CD1c-positive myeloid dendritic cell (primary cell): ENCODE measurements around the gene PRSS2.
"Not testable (repeated sequence)": the region's sequence is repeated elsewhere in the genome, so short reads cannot be mapped to it uniquely, and the experiment has no call there.

Experiments
- DNase-seq: peaks from one replicate; pipeline ENCODE4 v3.0.0-alpha.2; 2016; ENCODE audit errors: extremely low spot score

Gene PRSS2

DNA sequence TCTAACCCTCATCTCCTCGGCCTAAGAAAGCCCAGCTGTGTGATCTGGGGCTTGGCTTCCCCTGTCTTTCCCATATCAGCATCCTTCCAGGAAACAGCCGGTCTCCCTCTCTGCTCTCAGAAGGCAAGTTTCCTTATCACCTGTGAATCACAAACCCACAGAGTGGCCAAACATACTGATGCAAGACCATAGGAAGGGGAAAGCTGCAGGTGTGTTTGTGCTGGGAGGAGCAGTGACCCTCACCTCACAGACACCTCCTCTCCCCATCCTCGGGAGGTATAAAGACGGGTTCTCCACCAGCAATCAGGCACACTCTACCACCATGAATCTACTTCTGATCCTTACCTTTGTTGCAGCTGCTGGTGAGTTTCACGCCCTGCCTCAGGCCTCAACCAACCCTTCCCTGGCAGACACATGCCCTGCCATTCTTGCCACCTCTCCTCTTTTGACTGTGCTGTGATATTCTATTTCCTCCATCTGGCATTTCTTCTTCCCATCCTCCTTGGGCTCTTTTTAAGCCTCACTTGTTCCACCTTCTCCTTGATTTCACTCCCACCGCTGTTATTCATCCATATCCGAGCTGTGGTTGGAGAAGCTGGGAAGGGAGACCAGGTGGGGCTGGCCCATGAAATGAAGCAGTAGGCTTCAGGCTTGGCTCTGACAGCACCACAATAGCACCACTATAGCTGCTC is at the start of gene PRSS2:
Gene PRSS2, plus strand, starts transcription at position 310 of the 692 bp plus-strand sequence. Its CDS starts 13 bp downstream, at position 323.
- DNase-seq: no peak

DNA sequence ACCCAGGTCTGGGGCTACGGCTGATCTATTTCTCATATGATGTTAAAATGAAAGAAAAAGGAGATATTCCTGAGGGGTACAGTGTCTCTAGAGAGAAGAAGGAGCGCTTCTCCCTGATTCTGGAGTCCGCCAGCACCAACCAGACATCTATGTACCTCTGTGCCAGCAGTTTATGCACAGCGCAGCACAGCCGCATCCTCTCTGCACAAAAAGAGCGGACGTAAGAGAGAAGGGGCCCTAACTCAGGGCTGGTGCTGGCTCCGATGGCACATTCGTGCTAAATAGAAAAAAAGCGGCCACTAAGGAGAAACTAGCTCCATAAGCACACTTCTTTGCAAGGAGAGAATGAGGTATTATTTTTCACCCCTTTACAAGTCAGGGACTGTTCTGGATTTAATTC is 49.8 kb upstream of the PRSS2 start:
- no peak for DNase-seq

DNA sequence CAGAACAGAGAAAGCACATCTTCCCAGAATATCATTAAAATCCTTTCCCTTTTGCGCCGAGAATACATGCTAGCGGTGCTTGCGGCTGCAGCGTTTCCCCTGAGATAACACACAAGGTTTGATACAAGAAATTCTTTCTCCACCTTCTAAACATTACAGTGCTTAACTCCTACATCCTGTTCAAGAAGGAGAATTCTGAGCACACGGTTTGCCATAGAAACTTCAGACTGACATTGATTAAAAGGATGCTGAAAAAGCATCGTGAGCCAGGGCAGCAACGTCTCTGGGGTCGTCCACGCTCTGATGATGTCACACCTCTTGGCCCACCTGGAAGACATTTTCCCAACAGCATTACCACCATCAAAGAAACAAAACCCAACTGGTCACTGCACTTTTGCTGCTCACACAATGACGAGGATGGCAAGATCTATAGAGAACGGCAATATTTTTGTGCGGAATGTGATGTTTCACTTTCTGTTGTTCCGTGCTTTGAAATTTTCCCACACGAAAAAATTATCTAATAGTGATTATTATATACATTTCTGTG is 48.4 kb upstream of the PRSS2 start:
- DNase-seq: no peak

DNA sequence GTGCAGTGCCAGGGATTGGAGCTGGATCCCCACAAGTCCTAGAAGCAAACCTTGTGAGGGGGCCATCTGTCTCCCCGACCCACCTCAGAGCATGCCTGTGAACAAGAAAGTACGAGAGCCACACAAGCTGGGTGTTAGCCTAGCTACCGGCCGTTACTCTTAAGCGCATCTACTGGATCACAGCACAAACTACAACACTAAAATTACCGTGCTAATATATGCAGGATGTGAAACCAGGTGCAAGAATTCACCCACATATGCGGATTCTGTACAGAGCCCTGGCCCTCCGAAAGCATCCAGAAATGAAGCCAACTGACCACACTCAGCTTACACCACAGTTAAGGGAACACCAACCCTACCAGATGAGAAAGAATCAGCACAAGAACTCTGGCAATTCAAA is 37.5 kb upstream of the PRSS2 start:
- no peak for DNase-seq

DNA sequence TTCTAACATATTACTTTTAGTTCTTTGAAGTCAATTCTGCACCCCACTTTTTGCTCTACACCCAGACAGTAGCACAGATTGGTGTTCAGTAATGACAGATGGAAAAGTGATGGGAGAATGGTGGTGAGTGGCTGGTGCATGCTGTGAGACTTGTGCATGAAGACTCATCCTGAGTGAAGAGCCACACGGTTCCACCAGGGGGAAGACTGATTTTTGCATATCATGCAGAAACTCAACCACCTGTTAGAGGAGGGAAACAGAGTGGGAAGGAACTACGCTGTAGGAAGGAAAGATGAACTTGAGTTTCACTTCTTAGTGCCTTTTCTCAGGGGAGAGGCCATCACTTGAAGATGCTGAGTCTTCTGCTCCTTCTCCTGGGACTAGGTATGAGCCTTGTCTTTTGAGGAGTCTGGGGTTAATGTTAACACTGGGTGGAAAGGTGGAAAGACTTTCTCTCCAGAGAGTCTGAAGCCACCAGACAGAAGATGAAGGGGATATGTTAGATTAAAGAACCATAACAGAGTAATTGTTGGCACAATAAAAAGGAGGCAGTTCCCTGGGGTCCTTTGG is 30.8 kb upstream of the PRSS2 start:
- peak; percentile 3 for DNase-seq

DNA sequence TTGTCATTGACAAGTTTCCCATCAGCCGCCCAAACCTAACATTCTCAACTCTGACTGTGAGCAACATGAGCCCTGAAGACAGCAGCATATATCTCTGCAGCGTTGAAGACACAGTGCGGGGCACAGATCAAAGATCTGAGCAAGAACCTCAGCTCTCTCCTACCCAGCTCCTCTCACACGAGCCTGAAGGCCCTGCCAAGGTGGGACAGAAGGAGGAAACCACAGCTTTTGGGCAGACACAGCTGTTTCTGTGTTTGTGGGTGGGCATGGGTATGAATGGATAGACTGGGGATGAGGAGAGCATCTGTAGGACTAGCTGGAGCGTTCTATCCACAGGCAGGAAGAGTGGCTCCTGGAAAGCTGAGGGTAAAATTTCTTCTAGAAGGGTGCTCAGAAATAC is 30.0 kb upstream of the PRSS2 start:
- no peak for DNase-seq

DNA sequence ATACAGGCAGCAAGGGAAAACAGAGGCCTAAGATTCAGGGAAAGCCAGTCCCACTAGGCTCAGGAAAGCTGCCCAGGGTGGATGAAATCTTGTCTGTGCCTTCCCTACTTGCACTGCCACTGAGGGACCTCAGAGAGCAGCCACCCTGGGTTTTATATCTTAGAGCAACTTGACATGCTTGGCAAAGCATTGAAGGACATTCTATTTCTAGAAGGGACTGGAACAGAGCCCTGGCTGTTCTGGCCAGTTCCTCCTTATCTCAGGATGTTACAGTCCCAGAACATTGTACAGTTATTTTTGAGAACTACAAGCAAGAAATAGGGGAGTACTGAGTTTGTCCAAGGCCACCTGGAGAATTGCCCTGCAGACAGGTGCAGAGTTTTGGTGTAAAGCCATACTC is 28.8 kb upstream of the PRSS2 start:
- DNase-seq: not testable (repeated sequence)

DNA sequence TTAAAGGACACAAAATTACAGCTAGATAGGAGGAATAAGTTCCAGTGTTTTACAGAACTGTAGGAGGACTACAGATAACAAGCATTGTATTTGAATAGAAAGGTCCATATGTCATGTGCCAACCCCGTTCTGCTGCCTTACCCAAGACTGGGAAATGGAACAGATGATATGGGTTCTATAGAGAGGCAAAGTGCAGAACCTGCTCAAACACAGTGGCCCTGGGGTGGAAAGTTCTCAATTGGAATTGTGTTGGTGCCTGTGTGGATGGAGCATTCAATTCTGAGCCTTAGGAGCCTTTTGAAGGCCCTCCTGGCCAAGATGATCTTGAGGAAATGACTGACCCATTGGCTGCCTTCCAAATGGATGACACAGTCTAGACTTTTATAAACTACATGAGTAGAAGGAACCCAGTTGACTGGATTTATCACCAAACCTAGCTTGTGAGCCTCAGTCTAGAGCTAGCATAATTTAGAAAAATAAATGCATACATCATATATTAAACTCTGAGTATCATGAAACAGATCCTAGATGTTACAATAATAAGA is 25.6 kb upstream of the PRSS2 start:
- DNase-seq: peak; percentile 6

DNA sequence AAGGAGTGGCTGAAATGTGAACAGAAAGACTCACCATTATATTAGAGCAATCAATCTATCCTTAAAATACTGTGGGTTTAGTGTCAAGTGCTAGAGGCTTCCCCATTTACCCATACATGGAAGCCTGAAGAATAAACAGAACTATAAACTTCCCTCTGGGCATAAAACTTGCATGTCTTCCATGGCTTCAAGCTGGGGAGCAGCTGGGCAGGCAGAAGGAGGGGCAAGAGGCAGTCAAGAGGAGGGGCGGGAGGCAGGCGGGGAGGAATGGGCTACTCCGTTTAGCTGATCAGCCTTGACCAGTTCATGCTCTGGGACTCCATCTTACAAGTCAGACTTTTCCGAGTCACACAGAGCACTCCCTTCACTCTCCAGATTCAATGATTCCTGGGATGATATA is 25.0 kb upstream of the PRSS2 start:
- DNase-seq: peak; percentile 2

DNA sequence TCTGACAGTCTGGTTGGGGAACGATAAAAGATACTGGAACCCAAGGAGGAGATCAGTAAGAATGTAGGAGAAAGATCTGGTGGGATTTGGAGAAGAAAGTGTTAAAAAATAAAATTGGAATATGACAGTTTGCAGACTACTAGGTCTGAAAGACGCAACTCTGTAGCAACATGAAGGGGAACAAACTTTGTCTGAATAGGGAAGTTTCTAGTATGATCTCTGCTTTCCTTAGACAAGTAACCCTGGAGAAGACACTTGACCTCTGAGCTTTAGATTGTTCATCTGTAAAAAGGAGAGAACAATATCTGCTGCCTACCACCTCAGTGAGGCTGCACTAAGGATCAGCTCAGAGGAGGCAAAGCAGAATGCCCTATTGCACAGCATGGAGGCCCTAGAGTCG is 24.5 kb upstream of the PRSS2 start:
- DNase-seq: peak; percentile 36

DNA sequence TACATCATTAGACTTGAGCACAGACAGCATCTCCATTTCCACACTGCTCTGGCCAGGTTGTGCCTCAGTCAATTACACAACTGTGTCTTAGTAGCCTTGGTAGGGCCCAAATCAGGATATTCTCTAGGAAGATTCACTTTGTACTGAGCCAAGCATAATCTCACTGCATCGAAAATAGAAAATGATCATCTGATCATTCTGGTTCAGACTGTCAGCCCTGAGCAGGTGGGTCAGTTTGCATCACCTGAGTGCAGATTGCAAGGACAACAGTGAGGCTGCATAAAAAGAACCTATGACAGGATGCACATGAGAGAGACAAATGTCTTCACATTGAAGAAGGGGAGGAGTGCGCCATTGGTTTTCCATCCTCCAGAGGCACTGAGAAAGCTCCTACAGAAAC is 22.4 kb upstream of the PRSS2 start:
- not testable (repeated sequence) for DNase-seq

DNA sequence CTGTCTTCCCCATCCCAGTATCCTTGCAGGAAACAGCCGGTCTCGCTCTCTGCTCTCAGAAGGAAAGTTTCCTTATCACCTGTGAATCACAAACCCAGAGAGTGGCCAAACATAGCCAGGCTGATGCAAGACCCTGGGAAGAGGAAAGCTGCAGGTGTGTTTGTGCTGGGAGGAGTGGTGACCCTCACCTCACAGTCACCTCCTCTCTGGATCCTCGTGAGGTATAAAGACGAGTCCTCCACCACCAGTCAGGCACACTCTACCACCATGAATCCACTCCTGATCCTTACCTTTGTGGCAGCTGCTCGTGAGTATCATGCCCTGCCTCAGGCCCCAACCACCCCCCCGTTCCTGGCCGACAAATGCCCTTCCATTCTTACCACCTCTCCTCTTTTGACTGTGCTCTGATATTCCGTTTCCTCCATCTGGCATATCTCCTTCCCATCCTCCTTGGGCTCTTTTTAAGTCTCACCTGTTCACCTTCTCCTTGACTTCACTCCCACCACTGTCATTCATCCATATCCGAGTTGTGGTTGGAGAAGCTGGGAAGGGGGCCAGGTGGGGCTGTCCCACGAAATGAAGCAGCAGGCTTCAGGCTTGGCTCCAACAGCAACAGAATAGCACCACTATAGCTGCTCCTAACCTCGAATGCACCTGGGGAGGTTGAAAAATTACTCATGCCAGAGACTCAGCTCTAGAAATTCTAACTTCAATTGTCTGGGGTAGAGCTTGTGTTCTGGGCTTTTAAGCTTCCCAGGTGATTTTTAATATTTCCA is 21.4 kb upstream of the PRSS2 start, which contains the start of gene PRSS1:
Gene PRSS1, plus strand, starts transcription at position 255 of the 776 bp plus-strand sequence. Its CDS starts 13 bp downstream, at position 268.
- DNase-seq: no peak

DNA sequence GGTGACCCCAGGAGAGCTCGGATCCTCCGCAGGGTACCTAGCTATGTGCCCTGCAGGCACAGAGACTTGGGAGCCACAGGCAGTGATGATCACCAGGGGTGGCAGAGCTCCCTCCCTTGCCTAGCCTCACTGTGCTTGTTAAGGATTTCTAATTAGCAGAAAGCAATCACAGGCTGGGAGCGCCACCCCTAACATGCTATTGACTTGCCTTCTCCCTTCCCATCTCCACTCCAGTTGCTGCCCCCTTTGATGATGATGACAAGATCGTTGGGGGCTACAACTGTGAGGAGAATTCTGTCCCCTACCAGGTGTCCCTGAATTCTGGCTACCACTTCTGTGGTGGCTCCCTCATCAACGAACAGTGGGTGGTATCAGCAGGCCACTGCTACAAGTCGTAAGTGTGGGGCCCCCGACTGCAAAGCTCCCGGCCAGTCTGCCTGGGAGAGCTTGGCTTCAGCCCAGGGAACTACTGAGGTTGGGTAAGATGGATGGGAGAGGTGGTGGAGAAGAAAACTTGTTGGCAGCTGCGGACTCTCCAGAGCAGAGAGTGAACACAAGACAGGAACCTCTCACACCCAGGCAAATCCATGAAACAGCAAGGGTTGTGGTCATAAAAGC is 20.3 kb upstream of the PRSS2 start:
- DNase-seq: no peak

DNA sequence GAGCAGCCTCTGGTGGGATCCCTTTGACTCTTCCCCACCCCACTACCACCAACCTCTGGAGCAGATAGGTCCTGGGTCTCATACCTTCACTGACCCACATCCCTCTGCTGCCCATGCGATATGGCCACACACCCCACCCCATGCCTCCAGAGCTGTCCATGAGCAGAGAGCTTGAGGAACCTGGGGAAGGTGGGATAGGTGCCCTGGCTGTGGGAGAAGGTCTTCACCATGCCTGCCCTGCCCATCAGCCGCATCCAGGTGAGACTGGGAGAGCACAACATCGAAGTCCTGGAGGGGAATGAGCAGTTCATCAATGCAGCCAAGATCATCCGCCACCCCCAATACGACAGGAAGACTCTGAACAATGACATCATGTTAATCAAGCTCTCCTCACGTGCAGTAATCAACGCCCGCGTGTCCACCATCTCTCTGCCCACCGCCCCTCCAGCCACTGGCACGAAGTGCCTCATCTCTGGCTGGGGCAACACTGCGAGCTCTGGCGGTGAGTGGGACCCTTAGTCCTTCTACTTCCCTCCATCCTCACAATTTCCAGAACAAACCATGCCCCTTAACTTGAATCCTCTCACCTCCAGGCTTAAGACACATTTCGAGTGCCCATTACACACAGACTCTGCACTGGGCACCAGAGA is 19.1 kb upstream of the PRSS2 start:
- DNase-seq: not testable (repeated sequence)

DNA sequence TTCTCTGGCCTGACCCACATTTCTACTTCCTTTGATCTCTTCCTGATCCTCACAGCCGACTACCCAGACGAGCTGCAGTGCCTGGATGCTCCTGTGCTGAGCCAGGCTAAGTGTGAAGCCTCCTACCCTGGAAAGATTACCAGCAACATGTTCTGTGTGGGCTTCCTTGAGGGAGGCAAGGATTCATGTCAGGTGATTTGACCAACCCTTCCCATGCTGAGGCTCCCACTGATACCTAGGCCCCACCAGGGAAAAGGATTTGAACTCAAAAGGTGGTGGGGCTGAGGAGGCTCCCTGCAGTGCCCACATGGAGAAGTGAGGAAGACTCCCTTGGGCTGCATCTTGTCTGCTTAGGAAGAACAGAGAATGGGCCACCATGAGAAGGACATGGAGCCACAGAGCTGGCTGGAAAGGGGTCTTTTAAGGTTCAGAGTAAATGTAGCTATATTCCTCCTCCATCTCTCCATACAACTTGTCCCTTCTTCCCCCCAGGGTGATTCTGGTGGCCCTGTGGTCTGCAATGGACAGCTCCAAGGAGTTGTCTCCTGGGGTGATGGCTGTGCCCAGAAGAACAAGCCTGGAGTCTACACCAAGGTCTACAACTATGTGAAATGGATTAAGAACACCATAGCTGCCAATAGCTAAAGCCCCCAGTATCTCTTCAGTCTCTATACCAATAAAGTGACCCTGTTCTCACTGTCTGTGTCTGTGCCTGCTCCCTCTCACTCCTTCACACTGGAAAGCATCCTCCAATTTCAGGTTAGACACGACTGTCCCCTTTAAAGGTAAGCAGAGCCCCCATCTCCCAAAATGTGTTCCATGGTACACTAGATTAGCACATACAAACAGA is 18.2 kb upstream of the PRSS2 start:
- DNase-seq: no peak

DNA sequence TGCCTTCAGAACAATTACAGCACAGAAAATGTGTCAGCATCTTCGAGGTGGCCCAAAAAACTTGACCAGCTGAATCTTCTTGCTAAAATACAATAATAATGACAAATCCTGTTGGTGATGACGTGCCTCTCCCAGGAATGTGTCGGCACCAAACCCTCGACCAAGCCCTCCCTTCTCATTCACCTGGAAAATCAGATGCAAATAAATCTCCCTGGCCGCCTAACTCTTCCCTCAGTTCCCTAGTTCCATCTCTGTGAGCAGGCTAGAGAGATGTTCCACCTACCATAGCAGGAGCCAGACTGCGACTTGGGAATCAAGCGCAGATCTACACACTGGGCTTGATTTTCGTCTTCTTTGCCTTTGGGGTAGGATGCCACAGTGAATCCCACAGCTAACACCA is 17.4 kb upstream of the PRSS2 start:
- no peak for DNase-seq

DNA sequence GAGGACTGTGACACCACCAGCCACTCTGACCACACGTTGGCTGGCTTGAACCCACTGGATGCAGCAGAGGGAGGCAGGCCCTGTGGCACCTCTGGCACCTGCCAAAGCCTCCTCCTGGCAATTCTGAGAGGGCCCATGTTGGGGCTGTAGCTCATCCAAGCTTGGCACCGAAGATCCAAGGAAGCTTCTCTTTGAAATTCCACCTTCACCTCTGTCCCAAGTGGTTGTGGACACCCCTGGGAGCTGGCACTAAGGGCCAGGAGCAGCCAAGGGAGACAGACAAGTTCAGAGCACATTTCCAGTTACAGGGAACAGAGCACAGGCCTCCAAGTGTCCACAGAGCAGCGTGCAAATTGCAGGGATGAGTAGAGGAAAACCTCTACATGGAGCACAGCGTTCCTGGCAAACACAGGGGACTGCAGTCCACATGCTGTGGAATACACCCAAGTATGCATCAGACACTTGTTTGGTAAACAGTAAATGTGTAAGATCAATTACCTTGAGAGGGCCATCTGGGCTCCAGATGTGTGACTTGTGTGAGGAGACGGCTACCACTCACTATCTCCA is 16.8 kb upstream of the PRSS2 start:
- DNase-seq: not testable (repeated sequence)

DNA sequence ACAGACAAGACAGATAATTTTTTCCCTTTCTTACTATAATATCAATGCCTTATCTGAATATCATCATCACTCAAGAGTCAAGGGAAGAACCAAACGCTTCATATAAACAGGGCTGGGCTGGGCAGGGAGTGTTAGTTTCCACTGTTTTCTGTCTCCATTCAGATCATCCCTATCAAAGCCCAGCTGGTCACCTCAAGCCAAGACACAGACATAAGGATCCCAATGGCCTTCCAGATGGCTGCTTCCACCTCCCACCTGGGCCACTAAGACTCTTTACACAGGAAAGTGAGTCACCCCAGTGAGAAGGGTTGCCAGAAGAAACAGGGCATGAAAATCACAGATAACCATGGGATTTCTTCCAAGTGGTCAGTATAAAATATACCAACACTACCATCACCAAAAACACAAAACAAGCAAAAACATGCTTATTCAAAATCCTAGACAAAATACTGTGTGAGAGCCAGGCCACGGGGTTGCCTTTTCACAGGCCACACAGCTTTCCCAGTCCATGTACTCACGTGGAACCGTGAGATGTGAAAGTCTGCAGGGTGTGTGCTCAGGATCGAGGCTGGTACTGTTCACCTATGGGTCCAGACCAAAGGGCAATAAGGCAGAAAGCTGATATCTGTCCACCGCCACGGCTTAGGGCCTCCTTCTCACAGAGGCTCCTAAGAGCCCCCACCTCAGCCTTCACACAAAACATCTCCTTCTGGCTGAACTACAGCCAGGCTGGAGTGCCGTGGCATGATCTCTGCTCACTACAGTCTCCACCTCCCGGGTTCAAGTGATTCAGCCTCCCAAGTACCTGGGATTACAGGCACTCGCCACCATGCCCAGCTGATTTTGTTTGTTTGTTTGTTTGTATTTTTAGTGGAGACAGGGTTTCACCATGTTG is 15.8 kb upstream of the PRSS2 start:
- no peak for DNase-seq

DNA sequence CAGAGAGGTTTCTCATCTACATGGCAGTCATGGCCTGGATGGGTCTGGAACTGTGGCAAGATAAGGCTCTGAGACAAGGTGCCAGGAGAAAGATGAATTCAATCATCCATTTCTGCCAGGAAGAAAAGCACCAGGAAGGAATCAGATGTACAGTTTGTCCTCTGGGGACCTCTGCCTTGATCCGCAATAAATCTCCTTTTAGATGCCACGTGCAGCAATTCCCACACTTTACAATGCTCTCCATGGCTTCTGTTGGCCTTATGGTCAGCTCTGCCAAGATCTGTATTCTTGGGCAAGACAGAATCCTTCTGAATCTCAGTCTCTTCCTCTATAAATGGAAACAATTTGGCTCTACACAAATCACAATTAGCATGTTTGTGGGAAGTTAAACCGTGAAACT is 12.5 kb upstream of the PRSS2 start:
- DNase-seq: not testable (repeated sequence)
